ENCODE results near the gene ALDH3A1. TPM values are rescaled to one million over a fixed set of nuclear protein-coding genes. Genes with fewer than 3 reads are reported as not detected.

The ALDH3A1 gene
- total RNA-seq, 2 experiments from 2014 or later = not detected

- no peak for ATAC-seq (ENCODE audit: poor library complexity)
- H3K9me3 ChIP-seq (ENCODE audit: control insufficient read depth in 1 of 2, insufficient read depth in 1 of 2, low read length in 2 of 2) = no peaks in the 10 kb centered on the region
- H3K27ac ChIP-seq (ENCODE audit: low read depth in 1 of 2, low read length in 2 of 2) = no peak overlapping the region
- Mint-ChIP-seq H3K27ac (no peak overlapping the region), H3K9me3 (no peaks in the 10 kb centered on the region), H3K36me3 (ENCODE audit: low read depth) (no peaks in the 10 kb centered on the region), H3K4me3 (no peak overlapping the region), H3K27me3 (no peaks in the 10 kb centered on the region), H3K4me1 (ENCODE audit: low read depth) (peaks cover 3% of the 10 kb centered on the region)
- no peak for TF ChIP-seq CTCF (IDR thresholded peaks at IDR 0.05)
- no peaks in the 10 kb centered on the region for H3K4me1 ChIP-seq (ENCODE audit: insufficient read depth, low read length)
- no peaks in the 10 kb centered on the region for H3K36me3 ChIP-seq (ENCODE audit: insufficient read depth, low read length)
- intact Hi-C loops (cut with DNase I, micrococcal nuclease) = no loop called here
- no peak overlapping the region for H3K4me3 ChIP-seq (ENCODE audit: low read length)
- DNase-seq = no peak
- ChIA-PET CTCF (no interaction called here), POLR2A (no interaction called here)
- H3K27me3 ChIP-seq (ENCODE audit: control insufficient read depth in 1 of 2, insufficient read depth in 2 of 2, low read length in 2 of 2) = no peaks in the 10 kb centered on the region
These were observed 14.1 kb downstream of the ALDH3A1 start for GRCh38 chr17:19733953-19734526.

GRCh38 chr17:19731626-19732025, 16.5 kb downstream of the ALDH3A1 start:
- Histone ChIP-seq H3K27ac (ENCODE audit: low read depth in 1 of 2, low read length in 2 of 2) (no peak overlapping the region), H3K27me3 (ENCODE audit: control insufficient read depth in 1 of 2, insufficient read depth in 2 of 2, low read length in 2 of 2) (no peaks in the 10 kb centered on the region), H3K9me3 (ENCODE audit: control insufficient read depth in 1 of 2, insufficient read depth in 1 of 2, low read length in 2 of 2) (no peaks in the 10 kb centered on the region), H3K4me3 (ENCODE audit: low read length) (no peak overlapping the region), H3K36me3 (ENCODE audit: insufficient read depth, low read length) (no peaks in the 10 kb centered on the region), H3K4me1 (ENCODE audit: insufficient read depth, low read length) (peaks cover 5% of the 10 kb centered on the region)
- Mint-ChIP-seq H3K4me3 (no peak overlapping the region), H3K27ac (no peak overlapping the region), H3K9me3 (no peaks in the 10 kb centered on the region), H3K36me3 (ENCODE audit: low read depth) (no peaks in the 10 kb centered on the region), H3K4me1 (ENCODE audit: low read depth) (peaks cover 12% of the 10 kb centered on the region), H3K27me3 (no peaks in the 10 kb centered on the region)
- DNase-seq = no peak
- no peak for ATAC-seq (ENCODE audit: poor library complexity)
- intact Hi-C loops (cut with DNase I, micrococcal nuclease) = no loop called here
- TF ChIP-seq CTCF (IDR thresholded peaks at IDR 0.05) = no peak
- CTCF ChIA-PET = no interaction called here
- POLR2A ChIA-PET = no interaction called here

GRCh38 chr17:19730843-19731242, 17.3 kb downstream of the ALDH3A1 start:
- Histone ChIP-seq H3K27me3 (ENCODE audit: control insufficient read depth in 1 of 2, insufficient read depth in 2 of 2, low read length in 2 of 2) (no peaks in the 10 kb centered on the region), H3K36me3 (ENCODE audit: insufficient read depth, low read length) (no peaks in the 10 kb centered on the region), H3K9me3 (ENCODE audit: control insufficient read depth in 1 of 2, insufficient read depth in 1 of 2, low read length in 2 of 2) (no peaks in the 10 kb centered on the region), H3K4me1 (ENCODE audit: insufficient read depth, low read length) (peaks cover 5% of the 10 kb centered on the region), H3K27ac (ENCODE audit: low read depth in 1 of 2, low read length in 2 of 2) (no peak overlapping the region), H3K4me3 (ENCODE audit: low read length) (no peak overlapping the region)
- no peak for TF ChIP-seq CTCF (IDR thresholded peaks at IDR 0.05)
- POLR2A ChIA-PET = no interaction called here
- H3K4me1 Mint-ChIP-seq (ENCODE audit: low read depth) = peaks cover 17% of the 10 kb centered on the region
- CTCF ChIA-PET = no interaction called here
- H3K27ac Mint-ChIP-seq = no peak overlapping the region
- no peak overlapping the region for H3K4me3 Mint-ChIP-seq
- H3K9me3 Mint-ChIP-seq = no peaks in the 10 kb centered on the region
- intact Hi-C loops (cut with DNase I, micrococcal nuclease) = no loop called here
- no peaks in the 10 kb centered on the region for H3K36me3 Mint-ChIP-seq (ENCODE audit: low read depth)
- DNase-seq (no peak), ATAC-seq (ENCODE audit: poor library complexity) (no peak)
- no peaks in the 10 kb centered on the region for H3K27me3 Mint-ChIP-seq
